ENCODE data around the gene DCD. TPM values are rescaled to one million over a fixed set of nuclear protein-coding genes. Genes with fewer than 3 reads are reported as not detected.

The DCD gene
- total and polyA plus RNA-seq, 9 of the 15 experiments (the other 6 are each of a cell fraction or from before 2014, with no cell fraction given) = not detected

GRCh38 chr12:54654926-54655325 lies 6.8 kb upstream of the DCD start:
- Histone ChIP-seq H3K4me1 (replicated peaks in 1 of 2; ENCODE audit: control insufficient read depth in 2 of 2, insufficient read depth in 2 of 2, low read length in 2 of 2) (no peaks in the 10 kb centered on the region), H3K79me2 (ENCODE audit: control insufficient read depth, insufficient read depth, low read length) (no peaks in the 10 kb centered on the region), H3K27me3 (ENCODE audit: control insufficient read depth in 2 of 2, insufficient read depth in 2 of 2, low read length in 2 of 2) (peaks cover 13 to 18% of the 10 kb centered on the region in 2 experiments; a peak in 3 of 5 replicates), H4K20me1 (replicated peaks; ENCODE audit: control insufficient read depth, insufficient read depth, low read length) (0 out of 2 replicates have a peak, but pooled peaks cover 2% of the 10 kb centered on the region), H3K9ac (ENCODE audit: insufficient read depth in 1 of 2, low read depth in 2 of 2, low read length in 2 of 2) (no peak overlapping the region), H3K27ac (ENCODE audit: extremely low read depth, low read depth, low read length) (no peak overlapping the region), H3K36me3 (ENCODE audit: control insufficient read depth, insufficient read depth, low read length) (no peaks in the 10 kb centered on the region), H2AFZ (ENCODE audit: low read depth, low read length) (no peak overlapping the region), H3K9me1 (ENCODE audit: control insufficient read depth, insufficient read depth, low read length) (no peaks in the 10 kb centered on the region), H3K9me3 (replicated peaks; ENCODE audit: control insufficient read depth, insufficient read depth, low read depth, low read length) (no peaks in the 10 kb centered on the region), H3K4me2 (ENCODE audit: insufficient read depth, low read length) (no peak overlapping the region), H3K4me3 (no peak overlapping the region)
- ATAC-seq (no peak), FAIRE-seq (no peak), DNase-seq (ENCODE audit: extremely low read depth in 1 of 4, low spot score in 3 of 4) (no peak)
- POLR2A ChIA-PET = interaction anchor here (0.9 to 1.2 kb wide), 2 partner anchors 13 to 628 kb away, joined by 3 read pairs; no protein-coding TSS in a partner anchor
- no peak for TF ChIP-seq MECOM (CRISPR knock-in tag; IDR thresholded peaks at IDR 0.05)
- TF ChIP-seq EP300 (IDR thresholded peaks at IDR 0.05; ENCODE audit: low read length) = no peak
- no peak for TF ChIP-seq NCOR1 (IDR thresholded peaks at IDR 0.05)
- TF ChIP-seq SNRNP70 (optimal IDR thresholded peaks at IDR 0.05; ENCODE audit: low read depth, low read length) = no peak
- TF ChIP-seq ZHX1 (conservative IDR thresholded peaks at IDR 0.05; ENCODE audit: low read length) = no peak
- TF ChIP-seq NFE2L1 (tag; IDR thresholded peaks at IDR 0.05; ENCODE audit: borderline replicate concordance, low read depth) = no peak
- no peak for TF ChIP-seq SIN3A (IDR thresholded peaks at IDR 0.05; ENCODE audit: borderline replicate concordance in 2 of 2, control insufficient read depth in 1 of 2, low read depth in 2 of 2, low read length in 2 of 2)
- TF ChIP-seq ZNF280B (CRISPR knock-in tag; IDR thresholded peaks at IDR 0.05) = no peak
- TF ChIP-seq POLR2B (IDR thresholded peaks at IDR 0.05; ENCODE audit: low read depth, partially characterized antibody) = no peak
- intact Hi-C loops (cut with micrococcal nuclease) (loop anchor here (5.0 kb wide), 1 partner anchor 53 kb away; no protein-coding TSS in a partner anchor), in situ Hi-C loops (cut with MboI) (no loop called here)
- no TSS peak for BruUV-seq (replicated peaks)
- CTCF ChIA-PET (ENCODE audit: low intra/inter-chr PET ratio) = no interaction called here
- WGBS (ENCODE audit: insufficient coverage, low coverage, missing lambda C conversion rate) = 0% methylated on average over 2 of the region's 2 CpGs
